ENCODE measurements around the gene NCAM1.

NCAM1 gene

DNA sequence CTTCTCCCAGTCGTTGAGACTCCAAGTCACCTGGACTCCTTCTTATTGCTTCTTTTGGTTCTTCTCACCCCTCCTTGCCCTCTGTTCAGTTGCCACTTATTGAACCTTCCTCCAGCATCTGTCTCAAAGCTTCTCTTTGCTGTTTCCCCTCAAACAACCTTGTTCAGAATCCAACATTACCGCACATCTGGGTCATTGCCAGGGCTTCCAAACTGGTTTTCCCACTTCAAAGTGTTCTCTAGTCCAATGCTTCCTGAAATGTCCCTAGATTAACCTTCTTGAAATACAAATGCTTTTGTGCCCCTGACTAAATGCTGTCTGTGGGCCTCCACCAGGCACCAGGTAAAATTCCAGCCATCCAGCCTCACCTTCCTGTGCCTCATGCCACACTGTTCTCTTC is 252.3 kb downstream of the NCAM1 start:
- DNase-seq = no peak

DNA sequence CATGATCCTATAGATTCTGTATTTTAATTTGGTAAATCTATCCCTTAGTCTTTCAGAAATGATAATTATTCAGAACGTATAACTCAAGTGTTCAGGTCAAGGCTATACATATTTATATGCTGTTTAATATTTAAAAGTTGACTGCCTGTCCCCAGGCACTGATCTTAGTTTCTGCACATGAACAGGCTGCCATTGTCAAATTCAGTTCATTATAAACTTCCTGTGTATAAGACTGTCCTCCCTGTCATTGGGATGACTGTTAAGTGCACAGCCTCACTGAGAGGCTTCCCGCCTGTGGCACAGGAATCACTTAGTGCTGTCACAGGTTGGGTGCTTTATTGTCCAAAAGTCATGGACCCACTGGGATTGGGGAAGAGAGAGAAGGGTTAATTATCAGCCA is 261.0 kb downstream of the NCAM1 start:
- DNase-seq = no peak

GRCh38 chr11:113234888-113235287 is 273.7 kb downstream of the NCAM1 start:
- no peak for DNase-seq

DNA sequence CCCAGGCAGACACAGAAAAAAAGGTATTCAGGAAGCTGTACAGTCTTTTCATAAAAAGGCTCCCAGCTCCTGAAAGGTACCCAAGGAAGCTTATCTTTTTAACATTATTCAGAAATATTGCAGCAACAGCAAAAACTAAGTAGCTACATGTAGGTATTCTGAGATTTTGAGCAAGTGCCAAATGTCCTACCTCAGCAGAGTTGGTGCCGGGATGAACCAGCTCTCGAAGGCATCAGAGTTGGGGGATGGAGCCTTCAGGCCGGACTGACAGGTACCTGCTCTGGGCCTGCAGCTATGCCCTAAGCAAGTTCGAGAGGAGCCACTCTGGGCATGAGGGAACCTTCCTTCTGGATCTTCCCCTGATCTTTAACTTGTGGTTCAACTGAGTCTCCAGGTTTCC is 276.0 kb downstream of the NCAM1 start:
- no peak for DNase-seq

DNA sequence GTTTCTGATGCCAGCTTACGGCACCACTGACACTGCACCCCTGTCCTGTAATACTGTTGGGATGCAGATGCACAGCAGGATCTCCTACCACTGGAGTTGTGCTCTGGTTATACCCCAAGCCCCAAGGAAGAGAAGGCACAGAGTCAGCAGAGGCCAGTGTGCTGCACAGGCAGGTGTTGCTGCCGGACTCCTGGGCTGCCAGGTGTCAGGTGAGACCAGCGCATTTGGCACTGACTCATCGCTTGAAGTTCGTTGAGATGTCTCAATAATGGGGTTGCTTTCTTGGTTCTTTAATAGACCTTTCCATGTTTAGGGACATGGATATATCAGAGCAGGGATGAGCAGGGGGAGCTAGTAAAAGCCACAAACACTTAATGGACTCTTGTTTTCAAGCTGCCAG is 277.5 kb downstream of the NCAM1 start:
- no peak for DNase-seq

- DNase-seq = no peak
Measured at GRCh38 chr11:113240389-113240788, 279.2 kb downstream of the NCAM1 start.

GRCh38 chr11:113240790-113241635 is 279.8 kb downstream of the NCAM1 start:
- DNase-seq = no peak

- no peak for DNase-seq
Measured at GRCh38 chr11:113241636-113242054, 280.4 kb downstream of the NCAM1 start.

DNA sequence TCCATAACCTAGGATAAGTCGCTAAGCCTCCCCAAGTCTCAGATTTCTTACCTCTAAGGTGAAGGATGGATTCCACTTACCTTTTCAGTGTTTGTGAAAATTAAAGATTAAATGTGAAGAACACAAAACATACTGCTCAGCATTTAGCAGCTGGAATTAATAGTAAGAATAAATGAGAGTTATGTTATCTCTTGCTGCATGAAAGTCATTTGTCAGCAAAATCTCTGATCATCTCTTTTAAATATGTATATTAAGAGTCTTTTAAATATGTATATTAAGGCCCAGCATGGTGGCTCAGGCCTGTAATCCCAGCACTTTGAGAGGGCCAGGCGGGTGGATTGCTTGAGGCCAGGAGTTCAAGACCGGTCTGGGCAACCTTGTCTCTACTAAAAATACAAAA is 280.8 kb downstream of the NCAM1 start:
- no peak for DNase-seq

GRCh38 chr11:113242767-113243397 is 281.7 kb downstream of the NCAM1 start:
- no peak for DNase-seq

GRCh38 chr11:113243696-113244095 is 282.5 kb downstream of the NCAM1 start:
- no peak for DNase-seq

GRCh38 chr11:113245216-113245615 is 284.0 kb downstream of the NCAM1 start:
- no peak for DNase-seq

DNA sequence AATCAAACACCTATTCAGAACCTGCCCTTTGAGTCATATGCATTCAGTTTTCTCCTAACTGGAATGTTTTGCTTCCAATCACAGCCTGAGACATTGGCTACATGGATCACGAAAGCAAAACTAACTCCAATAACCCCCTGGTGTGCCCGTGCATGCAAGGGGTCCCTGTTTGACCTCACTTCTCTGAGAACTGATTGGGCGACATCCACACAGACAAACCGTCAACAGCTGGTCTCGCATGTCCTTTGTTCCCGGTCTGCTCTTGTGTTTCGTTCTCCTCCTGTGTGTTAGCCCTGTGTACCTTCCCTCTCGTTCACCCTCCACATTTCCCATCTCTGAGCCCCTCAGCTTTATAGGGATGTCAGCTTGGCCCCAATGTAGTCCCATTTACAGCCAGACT is 286.0 kb downstream of the NCAM1 start:
- DNase-seq = no peak

DNA sequence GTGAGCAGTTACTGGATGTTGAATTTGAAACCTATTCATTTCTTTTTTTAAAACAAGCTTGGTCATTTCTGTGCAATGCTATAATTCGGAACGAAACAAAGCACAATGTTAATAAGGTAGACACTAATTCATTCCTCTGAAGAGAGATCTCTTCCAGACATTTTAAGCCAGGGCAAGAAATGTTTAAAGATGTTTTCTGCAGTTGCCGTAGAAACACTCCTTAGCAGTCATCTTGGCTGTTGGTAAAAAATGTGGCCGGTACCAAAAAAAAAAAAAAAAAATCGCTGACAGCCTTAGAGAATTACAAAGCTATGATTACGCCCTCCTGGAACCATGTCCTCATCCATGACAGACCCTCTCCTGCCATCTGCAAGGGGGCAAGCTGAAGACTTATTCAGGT is 286.7 kb downstream of the NCAM1 start:
- no peak for DNase-seq

- DNase-seq = no peak
Measured at GRCh38 chr11:113248702-113249490, 287.7 kb downstream of the NCAM1 start.

- DNase-seq = no peak
Measured at GRCh38 chr11:113249491-113249763, 288.2 kb downstream of the NCAM1 start.

- no peak for DNase-seq
Measured at GRCh38 chr11:113249786-113250185, 288.6 kb downstream of the NCAM1 start.

GRCh38 chr11:113251281-113251680 is 290.1 kb downstream of the NCAM1 start:
- DNase-seq = no peak

DNA sequence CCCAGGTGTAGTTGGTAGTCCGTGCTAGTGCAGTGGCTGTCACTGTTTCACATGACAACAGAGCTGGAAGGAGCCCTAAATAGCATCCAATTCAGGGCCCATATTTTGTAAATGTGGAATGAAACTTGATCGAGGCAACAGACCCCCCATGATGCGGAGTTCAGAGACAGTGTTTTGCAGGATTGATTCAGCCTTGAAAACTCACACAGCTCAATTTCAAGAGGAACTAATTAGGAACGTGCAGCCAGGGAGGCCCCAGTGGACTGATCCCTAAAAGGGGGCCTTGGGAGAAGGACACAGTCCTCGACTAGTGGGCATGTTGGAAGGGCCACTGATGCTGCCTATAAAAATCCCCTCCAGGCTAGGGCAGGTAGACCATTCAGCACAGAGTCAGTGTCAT is 292.2 kb downstream of the NCAM1 start:
- no peak for DNase-seq

DNA sequence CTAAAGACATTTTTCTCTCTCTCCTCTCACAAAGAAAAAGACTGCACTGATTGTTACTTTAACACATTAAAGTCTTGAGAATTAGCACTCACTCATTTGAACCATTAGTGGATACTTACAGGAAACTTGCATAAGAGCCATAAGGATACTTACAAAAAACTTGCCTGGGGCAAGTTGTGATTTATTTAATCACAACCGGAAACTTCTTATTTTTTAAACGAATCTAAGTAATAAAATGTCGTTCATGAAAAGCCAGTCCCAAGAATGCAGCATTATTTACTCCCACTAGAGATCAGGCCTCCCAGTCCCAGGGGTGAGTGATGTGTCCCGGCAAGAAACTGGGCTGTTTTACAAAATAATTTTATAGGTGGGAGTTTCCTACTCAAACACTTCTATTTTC is 293.9 kb downstream of the NCAM1 start:
- DNase-seq = no peak

DNA sequence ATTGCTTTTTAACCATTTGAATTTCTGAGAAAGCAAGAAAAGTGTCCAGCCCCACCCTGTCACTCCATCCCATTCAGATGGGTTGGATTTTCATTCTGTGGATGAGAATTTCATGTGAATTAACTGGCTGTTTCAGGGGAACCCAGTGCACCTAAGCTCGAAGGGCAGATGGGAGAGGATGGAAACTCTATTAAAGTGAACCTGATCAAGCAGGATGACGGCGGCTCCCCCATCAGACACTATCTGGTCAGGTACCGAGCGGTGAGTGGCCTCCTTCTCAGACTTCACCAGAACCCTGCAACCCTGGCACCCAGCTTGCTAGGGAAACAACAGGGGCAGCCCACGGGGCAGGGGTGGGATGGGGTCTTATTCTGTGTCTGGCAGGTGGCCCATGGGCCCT is 294.5 kb downstream of the NCAM1 start:
- DNase-seq = no peak

DNA sequence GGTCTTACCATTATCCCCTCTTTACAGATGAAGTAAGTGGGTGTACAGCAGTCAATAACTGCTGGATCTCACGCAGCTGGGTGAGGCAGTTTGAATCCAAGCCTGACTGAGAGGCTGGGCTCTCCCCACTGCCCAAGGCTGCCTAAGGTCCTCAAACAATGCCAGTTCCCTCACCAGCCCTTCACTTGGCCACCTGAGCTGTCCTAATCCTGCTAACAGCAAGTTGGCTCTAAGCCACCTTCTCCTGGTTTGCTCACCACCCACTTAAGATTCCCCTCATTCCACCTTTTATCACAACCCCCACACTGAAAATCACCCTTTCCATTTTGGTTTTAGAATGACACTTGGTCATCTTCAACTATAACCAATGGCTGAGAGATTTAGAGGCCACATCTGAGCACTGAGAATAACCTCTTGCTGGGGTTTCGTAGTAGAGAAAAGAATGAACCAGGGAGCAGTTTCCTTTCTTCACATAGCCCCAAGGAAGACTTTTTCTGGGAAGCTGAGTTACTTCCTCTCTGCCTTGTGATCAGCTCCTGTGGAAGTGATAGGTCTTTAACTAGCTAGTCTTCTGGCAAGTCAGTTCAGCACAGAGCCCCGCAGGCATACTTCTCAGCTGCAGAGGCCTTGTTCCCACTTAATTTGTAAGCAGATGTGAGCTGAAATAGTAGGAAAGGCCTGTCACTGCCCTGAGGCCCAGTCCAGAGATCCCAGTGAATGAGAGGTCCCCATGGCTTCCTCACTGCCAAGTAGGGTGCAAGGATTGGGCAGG is 295.4 kb downstream of the NCAM1 start:
- DNase-seq = no peak

GRCh38 chr11:113260096-113260425 is 298.8 kb downstream of the NCAM1 start:
- no peak for DNase-seq

Measured in GF-D8 (cell line).